ENCODE measurements around the gene IGF2R.

DNA sequence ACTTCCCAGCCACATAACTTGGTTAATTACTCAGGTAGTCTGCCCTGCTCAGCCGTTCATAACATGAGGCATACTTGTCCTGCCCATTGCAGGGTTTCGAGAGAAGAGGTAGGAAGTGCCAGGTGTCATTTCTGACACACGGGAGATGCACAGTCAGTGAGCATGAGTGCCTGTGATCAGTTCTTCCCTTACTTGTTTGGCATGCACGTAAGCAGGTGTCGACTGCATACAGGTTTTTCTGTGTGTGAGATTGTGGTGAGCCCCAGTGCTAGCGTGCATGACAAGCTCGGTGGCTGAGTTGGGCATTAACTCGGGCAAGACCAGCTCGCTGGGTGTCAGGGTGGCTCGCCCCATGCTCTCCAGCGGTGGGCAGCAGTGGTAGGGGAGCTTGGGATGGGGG, 101.5 kb downstream of the IGF2R start:
- TF ChIP-seq, protein P1, sequence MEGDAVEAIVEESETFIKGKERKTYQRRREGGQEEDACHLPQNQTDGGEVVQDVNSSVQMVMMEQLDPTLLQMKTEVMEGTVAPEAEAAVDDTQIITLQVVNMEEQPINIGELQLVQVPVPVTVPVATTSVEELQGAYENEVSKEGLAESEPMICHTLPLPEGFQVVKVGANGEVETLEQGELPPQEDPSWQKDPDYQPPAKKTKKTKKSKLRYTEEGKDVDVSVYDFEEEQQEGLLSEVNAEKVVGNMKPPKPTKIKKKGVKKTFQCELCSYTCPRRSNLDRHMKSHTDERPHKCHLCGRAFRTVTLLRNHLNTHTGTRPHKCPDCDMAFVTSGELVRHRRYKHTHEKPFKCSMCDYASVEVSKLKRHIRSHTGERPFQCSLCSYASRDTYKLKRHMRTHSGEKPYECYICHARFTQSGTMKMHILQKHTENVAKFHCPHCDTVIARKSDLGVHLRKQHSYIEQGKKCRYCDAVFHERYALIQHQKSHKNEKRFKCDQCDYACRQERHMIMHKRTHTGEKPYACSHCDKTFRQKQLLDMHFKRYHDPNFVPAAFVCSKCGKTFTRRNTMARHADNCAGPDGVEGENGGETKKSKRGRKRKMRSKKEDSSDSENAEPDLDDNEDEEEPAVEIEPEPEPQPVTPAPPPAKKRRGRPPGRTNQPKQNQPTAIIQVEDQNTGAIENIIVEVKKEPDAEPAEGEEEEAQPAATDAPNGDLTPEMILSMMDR (IDR thresholded peaks at IDR 0.05; ENCODE audit: borderline replicate concordance, extremely low read depth, low read length, poor library complexity, severe bottlenecking): no peak
- TF ChIP-seq EZH2 (IDR thresholded peaks at IDR 0.05; ENCODE audit: borderline replicate concordance, low read depth, low read length, severe bottlenecking): no peak
